K562 (cell line): Measurements from ENCODE around the gene HOXD13. TPM values are rescaled to one million over a fixed set of nuclear protein-coding genes. Genes with fewer than 3 reads are reported as not detected.

ENCODE experiments used
- ATF1 ChIP-seq, 2 experiments: fragments of 450-650 bp in 1 of 2; IDR thresholded peaks; 2 replicates each; pipeline ENCODE4 v1.6.1; 2016; ENCODE audit warnings: missing compliant biosample characterization in 1 of 2, missing genetic modification characterization in 1 of 2
- BRF2 ChIP-seq: IDR thresholded peaks from 3 replicates; pipeline ENCODE4 v1.6.1; 2011; ENCODE audit warnings: borderline replicate concordance, mild to moderate bottlenecking; ENCODE audit not compliant: insufficient read length, insufficient read depth
- CC2D1A ChIP-seq: fragments of 450-650 bp; IDR thresholded peaks from 2 replicates; pipeline ENCODE4 v1.6.1; 2017; ENCODE audit warnings: mild to moderate bottlenecking
- E2F6 ChIP-seq, 2 experiments: IDR thresholded peaks; 2 replicates each; pipeline ENCODE4 v1.6.1; 2011; ENCODE audit warnings: borderline replicate concordance in 1 of 2, control low read depth in 1 of 2, low read depth in 1 of 2, low read length in 1 of 2, mild to moderate bottlenecking in 1 of 2, mixed read lengths in 1 of 2, moderate library complexity in 1 of 2; ENCODE audit not compliant: insufficient read depth in 1 of 2, insufficient read length in 1 of 2, poor library complexity in 1 of 2, severe bottlenecking in 1 of 2; ENCODE audit errors: extremely low read depth in 1 of 2
- HDGF ChIP-seq: fragments of 450-650 bp; IDR thresholded peaks from 2 replicates; pipeline ENCODE4 v1.6.1; 2016
- HMBOX1 ChIP-seq: sonication (generic); IDR thresholded peaks from 2 replicates; pipeline ENCODE4 v1.6.1; 2016
- NFATC3 ChIP-seq: fragments of 450-650 bp; IDR thresholded peaks from 2 replicates; pipeline ENCODE4 v1.6.1; 2017; ENCODE audit warnings: mild to moderate bottlenecking
- RBM22 ChIP-seq: fragments of 200-400 bp; formaldehyde crosslinking; IDR thresholded peaks from 2 replicates; pipeline ENCODE4 v1.6.1; 2018; ENCODE audit warnings: low read length, low read depth; ENCODE audit not compliant: poor library complexity, severe bottlenecking
- RCOR1 ChIP-seq, 2 experiments: IDR thresholded peaks; 2 replicates each; pipeline ENCODE4 v1.6.1; 2012; ENCODE audit warnings: low read depth in 2 of 2, low read length in 2 of 2, borderline replicate concordance in 1 of 2, improper control_type of control experiment in 1 of 2
- RUNX1 ChIP-seq: sonication (generic); IDR thresholded peaks from 2 replicates; pipeline ENCODE4 v1.6.1; 2016; ENCODE audit warnings: antibody characterized with exemption, low read depth
- SIX5 ChIP-seq, 2 experiments: IDR thresholded peaks; 2 replicates each; pipeline ENCODE4 v1.6.1; 2011; ENCODE audit warnings: low read length in 2 of 2, borderline replicate concordance in 1 of 2, low read depth in 1 of 2, mild to moderate bottlenecking in 1 of 2, moderate library complexity in 1 of 2; ENCODE audit not compliant: insufficient read depth in 1 of 2
- SMARCE1 ChIP-seq: fragments of 450-650 bp; IDR thresholded peaks from 2 replicates; pipeline ENCODE4 v1.7.1; 2016; ENCODE audit warnings: mild to moderate bottlenecking
- USF2 ChIP-seq: sonication (generic); formaldehyde crosslinking; IDR thresholded peaks from 2 replicates; pipeline ENCODE4 v1.5.0; 2020; ENCODE audit warnings: missing genetic modification reagents
- ZBTB34 ChIP-seq: fragments of 250-450 bp; sonication (Bioruptor Pico); IDR thresholded peaks from 2 replicates; pipeline ENCODE4 v1.8.0; 2021; ENCODE audit warnings: mild to moderate bottlenecking, moderate library complexity
- ZNF41 ChIP-seq: fragments of 250-450 bp; sonication (Bioruptor Pico); conservative IDR thresholded peaks from 2 replicates; pipeline ENCODE4 v1.4.0; 2020; ENCODE audit warnings: mild to moderate bottlenecking
- ZNF592 ChIP-seq: fragments of 450-650 bp; IDR thresholded peaks from 2 replicates; pipeline ENCODE4 v1.6.1; 2017; ENCODE audit warnings: antibody characterized with exemption, mild to moderate bottlenecking
- polyA plus RNA-seq, 8 experiments: library from polyadenylated mRNA; depleted of rRNA in 4 of 8; stranded (reverse) in 5 of 8; unstranded in 3 of 8; fragments of >200 nt; fragmentation: Nextera tagmentation in 2 of 8; fragmentation: Illumina TruSeq in 1 of 8; extraction: Ambion mirVana in 2 of 8; extraction: Trizol in 1 of 8; gene quantifications; 2 replicates each; pipeline versions ENCODE4 v1.2.1 to v1.2.3, GENCODE V29; 2011 to 2014; ENCODE audit warnings: inconsistent platforms in 1 of 8, missing spikeins in 1 of 8
- total RNA-seq, 7 experiments: library from RNA; depleted of rRNA in 6 of 7; stranded (reverse); fragments of >200 nt in 6 of 7; fragmentation: Illumina TruSeq in 2 of 7; extraction: Trizol in 2 of 7; gene quantifications; 2 replicates each; pipeline versions ENCODE4 v1.2.1 to v1.2.3, GENCODE V29; 2011 to 2021; ENCODE audit warnings: low replicate concordance in 1 of 7

HOXD13 gene
- total and polyA plus RNA-seq, 9 of the 15 experiments (the other 6 are each of a cell fraction or from before 2014, with no cell fraction given): 0.03 to 0.04 TPM; not detected in 7

- TF ChIP-seq HMBOX1: no peak
- TF ChIP-seq RUNX1: no peak
- TF ChIP-seq CC2D1A: 0 out of 2 replicates have a peak, but pooled peaks have one; percentile 32
- TF ChIP-seq ZNF592: no peak
- TF ChIP-seq SMARCE1: no peak
- 0 out of 2 replicates have a peak, but pooled peaks have one; percentile 18 for TF ChIP-seq ZNF41 (CRISPR knock-in tag)
- TF ChIP-seq HDGF: no peak
- no peak for TF ChIP-seq RBM22
- TF ChIP-seq E2F6 (IDR thresholded peaks at IDR 0.05; ENCODE audit: borderline replicate concordance in 1 of 2, extremely low read depth in 1 of 2, insufficient read depth in 1 of 2, insufficient read length in 1 of 2, low read depth in 1 of 2, low read length in 1 of 2, poor library complexity in 1 of 2, severe bottlenecking in 1 of 2): peak; percentile 20 to 63
- no peak for TF ChIP-seq NFATC3
- no peak for TF ChIP-seq BRF2
- no peak for TF ChIP-seq RCOR1 (IDR thresholded peaks at IDR 0.05; ENCODE audit: borderline replicate concordance in 1 of 2, low read depth in 2 of 2, low read length in 2 of 2)
- TF ChIP-seq ATF1 (CRISPR knock-in tag; IDR thresholded peaks at IDR 0.05): no peak
- TF ChIP-seq ATF1 (tag; IDR thresholded peaks at IDR 0.05): 0 out of 2 replicates have a peak, but pooled peaks have one; percentile 31
- no peak for TF ChIP-seq SIX5 (IDR thresholded peaks at IDR 0.05; ENCODE audit: borderline replicate concordance in 1 of 2, insufficient read depth in 1 of 2, low read depth in 1 of 2, low read length in 2 of 2)
- no peak for TF ChIP-seq ZBTB34 (CRISPR knock-in tag)
- TF ChIP-seq USF2 (CRISPR knock-in tag): no peak
Measured at GRCh38 chr2:176096986-176097819, 4.7 kb downstream of the HOXD13 start (continued).
